ENCODE results near the gene RASA3. TPM values are rescaled to one million over a fixed set of nuclear protein-coding genes. Genes with fewer than 3 reads are reported as not detected.

RASA3 gene
- total RNA-seq, 1 experiment from 2014 or later, result 18.6 TPM

GRCh38 chr13:114106526-114106925, 25.9 kb downstream of the RASA3 start:
- Histone ChIP-seq H3K9ac (ENCODE audit: low read length) (no peak overlapping the region), H3K9me2 (ENCODE audit: insufficient read depth) (no peaks in the 10 kb centered on the region), H2AFZ (ENCODE audit: low read depth, low read length, poor library complexity, severe bottlenecking) (no peak overlapping the region), H3K4me1 (ENCODE audit: control insufficient read depth in 1 of 2, insufficient read depth in 2 of 2, low read length in 2 of 2) (no peaks in the 10 kb centered on the region), H3K4me3 (replicated peaks in 1 of 2; ENCODE audit: low read depth in 1 of 2, low read length in 2 of 2) (no peak overlapping the region), H3K4me2 (ENCODE audit: low read length) (no peak overlapping the region), H3K36me3 (ENCODE audit: control insufficient read depth in 1 of 2, insufficient read depth in 2 of 2, low read length in 2 of 2) (no peaks in the 10 kb centered on the region), H3K79me2 (ENCODE audit: insufficient read depth, low read length) (peaks cover 56% of the 10 kb centered on the region), H3K27me3 (ENCODE audit: insufficient read depth, low read length) (no peaks in the 10 kb centered on the region), H3K27ac (ENCODE audit: low read depth, low read length) (no peak overlapping the region), H3K9me3 (ENCODE audit: control insufficient read depth in 1 of 2, insufficient read depth in 1 of 2, low read depth in 1 of 2, low read length in 2 of 2) (no peaks in the 10 kb centered on the region), H4K20me1 (ENCODE audit: insufficient read depth) (no peaks in the 10 kb centered on the region)
- no peak for DNase-seq (ENCODE audit: low read depth, low spot score)
- RAD21 ChIA-PET (ENCODE audit: low non-redundant PET in 1 of 2, low total read pairs in 2 of 2, uncharacterized antibody in 2 of 2, unreplicated experiment in 2 of 2), result no interaction called here
- CTCF ChIA-PET, result no interaction called here
- POLR2A ChIA-PET, result no interaction called here
- BruUV-seq (replicated peaks), result no TSS peak
- ATAC-seq, result no peak
- intact Hi-C loops (cut with micrococcal nuclease), result no loop called here
- TF ChIP-seq POLR2AphosphoS5 (IDR thresholded peaks at IDR 0.05; ENCODE audit: low read depth, low read length) (no peak), REST (IDR thresholded peaks at IDR 0.05; ENCODE audit: low read depth) (no peak), ZBTB33 (IDR thresholded peaks at IDR 0.05; ENCODE audit: extremely low read depth, insufficient replicate concordance, low read length) (no peak), SRF (IDR thresholded peaks at IDR 0.05; ENCODE audit: low read depth) (no peak), EGR1 (IDR thresholded peaks at IDR 0.05; ENCODE audit: low read depth) (no peak), JUND (IDR thresholded peaks at IDR 0.05) (no peak), SP1 (IDR thresholded peaks at IDR 0.05; ENCODE audit: low read depth) (no peak), ATF3 (IDR thresholded peaks at IDR 0.05) (no peak)

Data from HCT116 (cell line).